K562 (cell line): Measurements from ENCODE around the gene NEK2. TPM values are rescaled to one million over a fixed set of nuclear protein-coding genes. Genes with fewer than 3 reads are reported as not detected.

ENCODE experiments used
- FOXM1 ChIP-seq, 2 experiments: fragments of 450-650 bp in 1 of 2; sonication (generic) in 1 of 2; formaldehyde crosslinking in 1 of 2; IDR thresholded peaks; 2 replicates each; pipeline versions ENCODE4 v1.6.1 to v1.9.0; 2017 to 2022; ENCODE audit warnings: low read depth in 2 of 2, mild to moderate bottlenecking in 2 of 2, missing genetic modification reagents in 1 of 2, moderate library complexity in 1 of 2
- HDAC2 ChIP-seq: fragments of 450-650 bp; IDR thresholded peaks from 2 replicates; pipeline ENCODE4 v1.6.1; 2016; ENCODE audit warnings: mild to moderate bottlenecking
- KDM5B ChIP-seq: fragments of 200-600 bp; sonication (generic); IDR thresholded peaks from 2 replicates; pipeline ENCODE4 v1.6.1; 2012; ENCODE audit warnings: low read depth, mild to moderate bottlenecking, moderate library complexity, low read length, control low read depth, inconsistent platforms; ENCODE audit not compliant: insufficient replicate concordance
- LEF1 ChIP-seq: fragments of 450-650 bp; IDR thresholded peaks from 2 replicates; pipeline ENCODE4 v1.6.1; 2016; ENCODE audit warnings: mild to moderate bottlenecking
- NBN ChIP-seq: fragments of 450-650 bp; IDR thresholded peaks from 2 replicates; pipeline ENCODE4 v1.6.1; 2016; ENCODE audit warnings: low read depth, mild to moderate bottlenecking
- PYGO2 ChIP-seq: fragments of 450-650 bp; IDR thresholded peaks from 2 replicates; pipeline ENCODE4 v1.6.1; 2016; ENCODE audit warnings: mild to moderate bottlenecking, missing genetic modification characterization, moderate library complexity, missing compliant biosample characterization
- RBBP5 ChIP-seq: fragments of 200-600 bp; sonication (generic); IDR thresholded peaks from 2 replicates; pipeline ENCODE4 v1.6.1; 2012; ENCODE audit warnings: borderline replicate concordance, mild to moderate bottlenecking, low read length, control low read depth, inconsistent platforms; ENCODE audit not compliant: insufficient read depth, poor library complexity, severe bottlenecking
- RBM25 ChIP-seq: fragments of 200-400 bp; formaldehyde crosslinking; IDR thresholded peaks from 2 replicates; pipeline ENCODE4 v1.6.1; 2018; ENCODE audit warnings: low read length, low read depth, moderate library complexity; ENCODE audit not compliant: severe bottlenecking
- ZNF384 ChIP-seq: IDR thresholded peaks from 2 replicates; pipeline ENCODE4 v1.6.1; 2012; ENCODE audit warnings: low read depth, low read length, improper control_type of control experiment
- polyA plus RNA-seq, 8 experiments: library from polyadenylated mRNA; depleted of rRNA in 4 of 8; stranded (reverse) in 5 of 8; unstranded in 3 of 8; fragments of >200 nt; fragmentation: Nextera tagmentation in 2 of 8; fragmentation: Illumina TruSeq in 1 of 8; extraction: Ambion mirVana in 2 of 8; extraction: Trizol in 1 of 8; gene quantifications; 2 replicates each; pipeline versions ENCODE4 v1.2.1 to v1.2.3, GENCODE V29; 2011 to 2014; ENCODE audit warnings: inconsistent platforms in 1 of 8, missing spikeins in 1 of 8
- total RNA-seq, 7 experiments: library from RNA; depleted of rRNA in 6 of 7; stranded (reverse); fragments of >200 nt in 6 of 7; fragmentation: Illumina TruSeq in 2 of 7; extraction: Trizol in 2 of 7; gene quantifications; 2 replicates each; pipeline versions ENCODE4 v1.2.1 to v1.2.3, GENCODE V29; 2011 to 2021; ENCODE audit warnings: low replicate concordance in 1 of 7
- TF ChIP-seq, protein P1 (sequence below): fragments of 250-450 bp; sonication (Bioruptor Pico); IDR thresholded peaks from 2 replicates; pipeline ENCODE4 v1.4.0; 2020; ENCODE audit warnings: mild to moderate bottlenecking, moderate library complexity
- TF ChIP-seq, protein P2 (sequence below): IDR thresholded peaks from 2 replicates; pipeline ENCODE4 v1.6.1; 2012; ENCODE audit warnings: low read depth, low read length, improper control_type of control experiment, borderline replicate concordance

Gene NEK2
- total and polyA plus RNA-seq, 9 of the 15 experiments (the other 6 are each of a cell fraction or from before 2014, with no cell fraction given) = 30.0 to 74.7 (median 66.4) TPM

DNA sequence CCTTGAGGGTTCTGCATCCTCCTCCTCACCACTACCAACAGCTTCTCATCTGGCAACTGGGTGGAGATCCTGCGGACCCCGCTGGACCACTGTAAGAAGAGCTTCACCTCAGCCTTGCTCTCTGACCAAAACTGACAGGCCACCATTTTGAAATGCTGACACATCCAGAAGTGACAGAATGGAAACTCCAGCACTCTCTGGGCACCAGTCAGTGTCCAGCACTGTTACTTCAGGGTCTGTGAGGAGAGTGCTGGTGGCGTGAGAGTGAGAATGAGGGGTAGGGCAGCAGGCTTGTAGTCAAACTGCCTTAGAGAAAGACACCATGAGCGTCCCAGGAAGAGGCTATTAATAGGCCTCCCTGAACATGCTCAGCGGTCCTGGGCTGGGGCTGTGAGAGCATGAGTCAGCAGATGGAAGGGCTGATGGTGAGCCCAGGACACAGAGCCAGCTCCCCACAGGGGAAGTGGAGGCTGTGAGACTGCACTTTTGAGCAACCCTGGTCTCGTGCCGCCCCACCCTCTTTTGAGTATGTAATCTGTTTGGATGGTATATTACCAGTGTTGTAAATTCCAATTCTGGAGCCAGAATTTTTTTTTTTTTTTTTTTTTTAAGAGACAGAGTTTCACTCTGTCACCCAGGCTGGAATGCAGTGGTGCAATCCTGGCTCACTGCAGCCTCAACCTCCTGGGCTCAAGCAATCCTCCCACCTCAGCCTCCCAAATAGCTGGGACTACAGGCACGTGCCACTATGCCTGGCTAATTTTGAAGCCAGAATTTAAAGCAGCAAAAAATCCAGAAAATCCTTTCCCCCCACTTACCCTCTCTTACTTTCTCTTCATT lies 62.1 kb downstream of the NEK2 start (continued):
- peak; percentile 46; the same call in 1 of the 2 replicates for TF ChIP-seq ZNF384
- TF ChIP-seq, protein P1, sequence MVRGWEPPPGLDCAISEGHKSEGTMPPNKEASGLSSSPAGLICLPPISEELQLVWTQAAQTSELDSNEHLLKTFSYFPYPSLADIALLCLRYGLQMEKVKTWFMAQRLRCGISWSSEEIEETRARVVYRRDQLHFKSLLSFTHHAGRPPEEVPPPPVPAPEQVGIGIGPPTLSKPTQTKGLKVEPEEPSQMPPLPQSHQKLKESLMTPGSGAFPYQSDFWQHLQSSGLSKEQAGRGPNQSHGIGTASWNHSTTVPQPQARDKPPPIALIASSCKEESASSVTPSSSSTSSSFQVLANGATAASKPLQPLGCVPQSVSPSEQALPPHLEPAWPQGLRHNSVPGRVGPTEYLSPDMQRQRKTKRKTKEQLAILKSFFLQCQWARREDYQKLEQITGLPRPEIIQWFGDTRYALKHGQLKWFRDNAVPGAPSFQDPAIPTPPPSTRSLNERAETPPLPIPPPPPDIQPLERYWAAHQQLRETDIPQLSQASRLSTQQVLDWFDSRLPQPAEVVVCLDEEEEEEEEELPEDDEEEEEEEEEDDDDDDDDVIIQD (CRISPR knock-in tag) = no peak
- TF ChIP-seq NBN = peak; percentile 92
- TF ChIP-seq RBM25 = peak; percentile 30
- peak; percentile 71 for TF ChIP-seq KDM5B
- TF ChIP-seq RBBP5 = peak; percentile 49
- TF ChIP-seq FOXM1 (IDR thresholded peaks at IDR 0.05; ENCODE audit: low read depth) = 0 out of 2 replicates have a peak, but pooled peaks have one; percentile 9
- TF ChIP-seq FOXM1 (CRISPR knock-in tag; IDR thresholded peaks at IDR 0.05; ENCODE audit: low read depth) = no peak
- TF ChIP-seq, protein P2, sequence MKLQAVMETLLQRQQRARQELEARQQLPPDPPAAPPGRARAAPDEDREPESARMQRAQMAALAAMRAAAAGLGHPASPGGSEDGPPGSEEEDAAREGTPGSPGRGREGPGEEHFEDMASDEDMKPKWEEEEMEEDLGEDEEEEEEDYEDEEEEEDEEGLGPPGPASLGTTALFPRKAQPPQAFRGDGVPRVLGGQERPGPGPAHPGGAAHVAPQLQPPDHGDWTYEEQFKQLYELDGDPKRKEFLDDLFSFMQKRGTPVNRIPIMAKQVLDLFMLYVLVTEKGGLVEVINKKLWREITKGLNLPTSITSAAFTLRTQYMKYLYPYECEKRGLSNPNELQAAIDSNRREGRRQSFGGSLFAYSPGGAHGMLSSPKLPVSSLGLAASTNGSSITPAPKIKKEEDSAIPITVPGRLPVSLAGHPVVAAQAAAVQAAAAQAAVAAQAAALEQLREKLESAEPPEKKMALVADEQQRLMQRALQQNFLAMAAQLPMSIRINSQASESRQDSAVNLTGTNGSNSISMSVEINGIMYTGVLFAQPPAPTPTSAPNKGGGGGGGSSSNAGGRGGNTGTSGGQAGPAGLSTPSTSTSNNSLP = no peak
- TF ChIP-seq HDAC2 = peak; percentile 72
- peak; percentile 86 for TF ChIP-seq LEF1
- no peak for TF ChIP-seq PYGO2
